GM18951 (cell line): ENCODE data around the gene VSTM2B.

ENCODE experiments used
- POLR2A ChIP-seq: IDR thresholded peaks from 4 replicates; pipeline ENCODE4 v1.6.1; 2011; ENCODE audit warnings: mild to moderate bottlenecking; ENCODE audit not compliant: insufficient read length, insufficient read depth; ENCODE audit errors: extremely low read depth
- in situ Hi-C: fragments of 300-500 bp; cut with MboI; formaldehyde crosslinking; loops from one replicate; pipeline ENCODE4 v1.12.0; 2022; ENCODE audit warnings: low sequenced_read_pairs, mixed read lengths, inconsistent platforms; ENCODE audit not compliant: unreplicated experiment

The VSTM2B gene

GRCh38 chr19:29573486-29573885 is 47.7 kb downstream of the VSTM2B start:
- in situ Hi-C loops = no loop called here
- no peak for TF ChIP-seq POLR2A

GRCh38 chr19:29574510-29574909 is 48.7 kb downstream of the VSTM2B start:
- no peak for TF ChIP-seq POLR2A
- in situ Hi-C loops = no loop called here

GRCh38 chr19:29576046-29576606 is 50.3 kb downstream of the VSTM2B start:
- in situ Hi-C loops = no loop called here
- TF ChIP-seq POLR2A = no peak

- TF ChIP-seq POLR2A = no peak
- in situ Hi-C loops = no loop called here
These were observed 51.2 kb downstream of the VSTM2B start for GRCh38 chr19:29576761-29577648.

- in situ Hi-C loops = no loop called here
These were observed 51.8 kb downstream of the VSTM2B start for GRCh38 chr19:29577649-29577963.

GRCh38 chr19:29578349-29578748 is 52.6 kb downstream of the VSTM2B start:
- in situ Hi-C loops = no loop called here
- TF ChIP-seq POLR2A = no peak

More at GRCh38 chr19:29577649-29577963, 51.8 kb downstream of the VSTM2B start:
- TF ChIP-seq POLR2A = no peak

GRCh38 chr19:29579308-29579910 is 53.6 kb downstream of the VSTM2B start:
- no peak for TF ChIP-seq POLR2A
- in situ Hi-C loops = no loop called here

- in situ Hi-C loops = no loop called here
- TF ChIP-seq POLR2A = no peak
These were observed 55.6 kb downstream of the VSTM2B start for GRCh38 chr19:29581398-29581797.

GRCh38 chr19:29583196-29583999 is 57.6 kb downstream of the VSTM2B start:
- in situ Hi-C loops = no loop called here
- TF ChIP-seq POLR2A = no peak

GRCh38 chr19:29586401-29586800 is 60.6 kb downstream of the VSTM2B start:
- TF ChIP-seq POLR2A = no peak
- in situ Hi-C loops = no loop called here

GRCh38 chr19:29587059-29587458 is 61.3 kb downstream of the VSTM2B start:
- in situ Hi-C loops = no loop called here

GRCh38 chr19:29587518-29587986 is 61.8 kb downstream of the VSTM2B start:
- no peak for TF ChIP-seq POLR2A
- in situ Hi-C loops = no loop called here

More at GRCh38 chr19:29587059-29587458, 61.3 kb downstream of the VSTM2B start:
- no peak for TF ChIP-seq POLR2A

GRCh38 chr19:29588095-29588494 is 62.3 kb downstream of the VSTM2B start:
- no peak for TF ChIP-seq POLR2A
- in situ Hi-C loops = no loop called here
